Heart left ventricle (tissue), 13 donors: Measurements from ENCODE around the gene COLEC12.

Source experiments
- POLR2A ChIP-seq, 2 donors: fragments of 450-650 bp; IDR thresholded peaks; one replicate each; pipeline ENCODE4 v1.6.1; 2017; ENCODE audit warnings: antibody characterized with exemption in 2 of 2, mild to moderate bottlenecking in 2 of 2, moderate library complexity in 2 of 2
- TF ChIP-seq, protein P1 (sequence below), 12 donors: fragments of 200-600 bp; sonication (generic) in 4 of 12; IDR thresholded peaks; one replicate each; pipeline versions ENCODE4 v1.5.0 to v1.8.0; 2018 to 2022; ENCODE audit warnings: antibody characterized with exemption in 12 of 12, mild to moderate bottlenecking in 5 of 12
- donor health status: ischemic (EF 13 %, LVEDD 7.1; RV severe dilation, severe dysfunction).
- donor health status: DM: no; HTN: yes; CAD: no.
- donor health status: DM: no; HTN: no; CAD: no.
- donor health status: ischemic (EF 25% LVEDD 6.9; RV normal size, moderate dysfunction).
- donor health status: ischemic (EF 25% LVEDD 5.7; RV mildly dilated, moderate dysfunction).
- donor health status: ischemic (EF 35%, LVEDD 5.7; RV mildly dilated, moderate dysfunction).
- donor health status: nonischemic (EF 11% LVEDD 7.7; RV severe dilation, severe dysfunction).
- donor health status: DM: yes; HTN: yes; CAD: no.
- donor health status: PGD.
- donor health status: ischemic (EF 29% LVEDD 5.4; RV normal size, mild dysfunction).
- donor health status: nonischemic (EF 23%, LVEDD 6.1; RV moderate dilation, normal function).

DNA sequence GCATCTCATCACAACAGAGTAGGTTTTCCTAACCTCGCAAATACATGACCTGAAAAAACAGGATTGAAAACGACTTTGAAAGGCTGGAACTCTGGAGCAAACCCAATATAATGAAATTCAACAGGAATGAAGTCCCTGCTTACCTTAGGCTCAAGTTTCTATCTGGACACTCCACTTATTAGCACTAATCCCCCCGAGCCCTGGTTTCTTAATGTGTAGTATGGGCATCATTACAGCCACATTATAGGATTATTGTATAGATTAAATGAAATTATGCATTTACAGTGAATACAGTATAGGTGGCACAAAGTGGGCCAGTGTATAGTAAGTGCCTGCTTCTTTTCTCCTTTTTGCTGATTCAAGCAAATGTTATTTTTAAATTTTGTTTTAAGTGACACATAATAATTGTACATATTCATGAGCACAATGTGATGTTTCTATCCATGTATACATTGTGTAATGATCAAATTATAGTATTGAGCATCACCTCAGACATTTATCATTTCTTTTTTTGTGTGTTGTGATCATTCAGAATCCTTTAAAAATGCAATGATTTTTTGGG, 118.0 kb downstream of the COLEC12 start:
- TF ChIP-seq, protein P1, sequence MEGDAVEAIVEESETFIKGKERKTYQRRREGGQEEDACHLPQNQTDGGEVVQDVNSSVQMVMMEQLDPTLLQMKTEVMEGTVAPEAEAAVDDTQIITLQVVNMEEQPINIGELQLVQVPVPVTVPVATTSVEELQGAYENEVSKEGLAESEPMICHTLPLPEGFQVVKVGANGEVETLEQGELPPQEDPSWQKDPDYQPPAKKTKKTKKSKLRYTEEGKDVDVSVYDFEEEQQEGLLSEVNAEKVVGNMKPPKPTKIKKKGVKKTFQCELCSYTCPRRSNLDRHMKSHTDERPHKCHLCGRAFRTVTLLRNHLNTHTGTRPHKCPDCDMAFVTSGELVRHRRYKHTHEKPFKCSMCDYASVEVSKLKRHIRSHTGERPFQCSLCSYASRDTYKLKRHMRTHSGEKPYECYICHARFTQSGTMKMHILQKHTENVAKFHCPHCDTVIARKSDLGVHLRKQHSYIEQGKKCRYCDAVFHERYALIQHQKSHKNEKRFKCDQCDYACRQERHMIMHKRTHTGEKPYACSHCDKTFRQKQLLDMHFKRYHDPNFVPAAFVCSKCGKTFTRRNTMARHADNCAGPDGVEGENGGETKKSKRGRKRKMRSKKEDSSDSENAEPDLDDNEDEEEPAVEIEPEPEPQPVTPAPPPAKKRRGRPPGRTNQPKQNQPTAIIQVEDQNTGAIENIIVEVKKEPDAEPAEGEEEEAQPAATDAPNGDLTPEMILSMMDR (IDR thresholded peaks at IDR 0.05): no peak
- no peak for TF ChIP-seq POLR2A (IDR thresholded peaks at IDR 0.05)
